Fibroblast of lung (primary cell): Measurements from ENCODE around the gene MITF. TPM values are rescaled to one million over a fixed set of nuclear protein-coding genes. Genes with fewer than 3 reads are reported as not detected.
"Not testable (repeated sequence)": the region's sequence is repeated elsewhere in the genome, so short reads cannot be mapped to it uniquely, and the experiment has no call there.

Experiments
- DNase-seq, 2 donors: peaks; one replicate each; pipeline versions ENCODE4 v3.0.0 to v3.0.0-alpha.2; 2010; ENCODE audit warnings: low read depth in 2 of 2
- H2AFZ ChIP-seq: 2 replicates; pipeline ENCODE4 v1.5.1; 2012; ENCODE audit warnings: low read length, control low read depth, inconsistent platforms
- H3K27ac ChIP-seq: 2 replicates; pipeline ENCODE4 v1.5.1; 2011; ENCODE audit warnings: low read length, control low read depth; ENCODE audit not compliant: insufficient read depth
- H3K27me3 ChIP-seq: 2 replicates; pipeline ENCODE4 v1.5.1; 2011; ENCODE audit warnings: mild to moderate bottlenecking, low read length; ENCODE audit not compliant: control insufficient read depth, insufficient read depth
- H3K36me3 ChIP-seq: 2 replicates; pipeline ENCODE4 v1.5.1; 2011; ENCODE audit warnings: low read length; ENCODE audit not compliant: control insufficient read depth, insufficient read depth
- H3K4me1 ChIP-seq: 2 replicates; pipeline ENCODE4 v1.5.1; 2011; ENCODE audit warnings: low read length; ENCODE audit not compliant: control insufficient read depth, insufficient read depth; ENCODE audit errors: extremely low read depth
- H3K4me2 ChIP-seq: 2 replicates; pipeline ENCODE4 v1.5.1; 2011; ENCODE audit warnings: low read length, control low read depth; ENCODE audit not compliant: insufficient read depth; ENCODE audit errors: extremely low read depth
- H3K4me3 ChIP-seq, 4 experiments: fragments of 200-600 bp in 1 of 4; sonication (generic) in 1 of 4; replicated peaks in 1 of 4; 2 replicates each; pipeline ENCODE4 v1.5.1; 2011 to 2016; ENCODE audit warnings: low read length in 4 of 4, low read depth in 3 of 4, mild to moderate bottlenecking in 3 of 4, control low read depth in 2 of 4, inconsistent platforms in 1 of 4, mixed read lengths in 1 of 4; ENCODE audit not compliant: insufficient read depth in 1 of 4; ENCODE audit errors: control extremely low read depth in 1 of 4
- H3K79me2 ChIP-seq: 2 replicates; pipeline ENCODE4 v1.5.1; 2012; ENCODE audit warnings: mild to moderate bottlenecking, low read length, inconsistent platforms; ENCODE audit not compliant: control insufficient read depth, insufficient read depth
- H3K9ac ChIP-seq: 2 replicates; pipeline ENCODE4 v1.5.1; 2011; ENCODE audit warnings: mild to moderate bottlenecking, low read length, control low read depth; ENCODE audit not compliant: insufficient read depth
- H3K9me3 ChIP-seq: 2 replicates; pipeline ENCODE4 v1.5.1; 2012; ENCODE audit warnings: low read depth, low read length; ENCODE audit not compliant: control insufficient read depth, insufficient read depth
- H4K20me1 ChIP-seq: 2 replicates; pipeline ENCODE4 v1.5.1; 2011; ENCODE audit warnings: low read length; ENCODE audit not compliant: control insufficient read depth, insufficient read depth; ENCODE audit errors: extremely low read depth
- EZH2 ChIP-seq: IDR thresholded peaks from 2 replicates; pipeline ENCODE4 v1.5.1; 2012; ENCODE audit warnings: low read length, control low read depth, mild to moderate bottlenecking; ENCODE audit errors: missing control alignments
- polyA plus RNA-seq, 2 donors: library from polyadenylated mRNA; depleted of rRNA in 1 of 2; stranded (reverse) in 1 of 2; unstranded in 1 of 2; fragments of >200 nt; gene quantifications; 2 replicates each; pipeline ENCODE4 v1.2.1, GENCODE V29; 2011 to 2012; ENCODE audit warnings: missing spikeins in 1 of 2
- total RNA-seq: library from RNA; depleted of rRNA; stranded (reverse); fragments of >200 nt; gene quantifications from 2 replicates; pipeline ENCODE4 v1.2.1, GENCODE V29; 2014
- TF ChIP-seq, protein P1 (sequence below), 2 donors: IDR thresholded peaks in 1 of 2; conservative IDR thresholded peaks in 1 of 2; 1 replicate in 1 of 2; 2 replicates in 1 of 2; pipeline ENCODE4 v1.5.1; 2011 to 2012; ENCODE audit warnings: low read length in 2 of 2, control low read depth in 1 of 2, inconsistent platforms in 1 of 2, low read depth in 1 of 2, mild to moderate bottlenecking in 1 of 2

The MITF gene
- total and polyA plus RNA-seq, 2 donors (not counting 1 experiment from before 2014, with no cell fraction given): 31.6 to 34.3 TPM

DNA sequence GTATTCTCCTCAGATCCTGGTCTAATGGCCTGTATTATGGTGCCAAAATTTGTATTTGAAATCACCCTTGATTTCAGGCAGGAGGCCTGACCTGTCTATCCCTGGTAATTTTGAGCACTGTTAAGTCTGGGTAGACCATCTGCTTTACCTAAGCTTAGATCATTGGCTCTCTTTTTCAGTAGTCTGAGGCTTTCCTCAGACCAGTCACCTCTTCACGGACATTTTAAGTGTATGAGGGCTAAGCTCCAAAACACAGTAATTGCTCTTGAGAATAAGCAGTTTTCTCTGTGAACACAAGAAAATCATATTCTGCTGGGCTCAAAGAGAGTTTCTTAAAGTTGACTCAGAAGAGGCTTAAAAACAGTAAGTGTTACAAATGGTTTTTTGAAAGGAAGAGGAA, 168.3 kb downstream of the MITF start:
- no peak for TF ChIP-seq EZH2
- TF ChIP-seq, protein P1, sequence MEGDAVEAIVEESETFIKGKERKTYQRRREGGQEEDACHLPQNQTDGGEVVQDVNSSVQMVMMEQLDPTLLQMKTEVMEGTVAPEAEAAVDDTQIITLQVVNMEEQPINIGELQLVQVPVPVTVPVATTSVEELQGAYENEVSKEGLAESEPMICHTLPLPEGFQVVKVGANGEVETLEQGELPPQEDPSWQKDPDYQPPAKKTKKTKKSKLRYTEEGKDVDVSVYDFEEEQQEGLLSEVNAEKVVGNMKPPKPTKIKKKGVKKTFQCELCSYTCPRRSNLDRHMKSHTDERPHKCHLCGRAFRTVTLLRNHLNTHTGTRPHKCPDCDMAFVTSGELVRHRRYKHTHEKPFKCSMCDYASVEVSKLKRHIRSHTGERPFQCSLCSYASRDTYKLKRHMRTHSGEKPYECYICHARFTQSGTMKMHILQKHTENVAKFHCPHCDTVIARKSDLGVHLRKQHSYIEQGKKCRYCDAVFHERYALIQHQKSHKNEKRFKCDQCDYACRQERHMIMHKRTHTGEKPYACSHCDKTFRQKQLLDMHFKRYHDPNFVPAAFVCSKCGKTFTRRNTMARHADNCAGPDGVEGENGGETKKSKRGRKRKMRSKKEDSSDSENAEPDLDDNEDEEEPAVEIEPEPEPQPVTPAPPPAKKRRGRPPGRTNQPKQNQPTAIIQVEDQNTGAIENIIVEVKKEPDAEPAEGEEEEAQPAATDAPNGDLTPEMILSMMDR (conservative IDR thresholded peaks at IDR 0.05 in 1 of 2, IDR thresholded peaks at IDR 0.05 in 1 of 2; ENCODE audit: low read depth in 1 of 2, low read length in 2 of 2): no peak
- DNase-seq: no peak
- no peaks in the 10 kb centered on the region for H3K9me3 ChIP-seq
- H3K4me1 ChIP-seq: no peaks in the 10 kb centered on the region
- no peak overlapping the region for H3K9ac ChIP-seq
- no peak overlapping the region for H3K4me2 ChIP-seq
- H3K79me2 ChIP-seq: no peaks in the 10 kb centered on the region
- no peaks in the 10 kb centered on the region for H3K36me3 ChIP-seq
- no peak overlapping the region for H3K4me3 ChIP-seq
- H3K27me3 ChIP-seq: no peaks in the 10 kb centered on the region
- no peak overlapping the region for H3K27ac ChIP-seq
- H4K20me1 ChIP-seq: no peaks in the 10 kb centered on the region
- no peak overlapping the region for H2AFZ ChIP-seq

DNA sequence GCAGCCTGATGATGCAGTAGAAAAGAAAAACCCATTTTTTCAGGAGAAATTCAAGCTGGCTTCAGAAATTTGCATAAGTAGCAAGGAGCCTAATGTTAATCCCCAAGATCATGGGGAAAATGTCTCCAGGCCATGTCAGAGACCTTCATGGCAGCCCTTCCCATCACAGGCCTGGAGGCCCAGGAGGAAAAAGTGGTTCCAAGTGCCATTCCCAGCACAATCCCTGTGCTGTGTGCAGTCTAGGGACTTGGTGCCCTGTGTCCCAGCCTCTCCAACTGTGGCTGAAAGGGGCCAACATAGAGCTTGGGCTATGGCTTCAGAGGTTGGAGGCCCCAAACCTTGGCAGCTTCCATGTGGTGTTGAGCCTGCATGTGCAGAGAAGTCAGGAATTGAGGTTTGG, 170.6 kb downstream of the MITF start:
- H3K4me2 ChIP-seq, H3K4me1 ChIP-seq, H3K36me3 ChIP-seq, H3K9ac ChIP-seq, H3K4me3 ChIP-seq, H2AFZ ChIP-seq, H4K20me1 ChIP-seq, H3K79me2 ChIP-seq, H3K9me3 ChIP-seq, H3K27me3 ChIP-seq, H3K27ac ChIP-seq, DNase-seq: not testable (repeated sequence)

- Histone ChIP-seq H3K27ac (no peak overlapping the region), H3K4me2 (no peak overlapping the region), H3K4me1 (no peaks in the 10 kb centered on the region), H3K27me3 (no peaks in the 10 kb centered on the region), H3K9ac (no peak overlapping the region), H3K36me3 (no peaks in the 10 kb centered on the region), H3K9me3 (no peaks in the 10 kb centered on the region), H4K20me1 (no peaks in the 10 kb centered on the region), H2AFZ (no peak overlapping the region), H3K4me3 (no peak overlapping the region), H3K79me2 (no peaks in the 10 kb centered on the region)
- no peak for TF ChIP-seq EZH2
- TF ChIP-seq, protein P1 (conservative IDR thresholded peaks at IDR 0.05 in 1 of 2, IDR thresholded peaks at IDR 0.05 in 1 of 2; ENCODE audit: low read depth in 1 of 2, low read length in 2 of 2): no peak
- DNase-seq: no peak
Observed at GRCh38 chr3:69913422-69913821, 174.2 kb downstream of the MITF start.
